Endodermal cell (in vitro differentiated cells): Measurements from ENCODE around the gene TTC23L. TPM values are rescaled to one million over a fixed set of nuclear protein-coding genes. Genes with fewer than 3 reads are reported as not detected.

Experiments
- DNase-seq: peaks from one replicate; pipeline ENCODE4 v3.0.0-alpha.2; 2017
- H3K27ac ChIP-seq: 2 replicates; pipeline ENCODE4 v1.5.1; 2013; ENCODE audit warnings: mild to moderate bottlenecking, low read depth, low read length, moderate library complexity
- H3K27me3 ChIP-seq: 2 replicates; pipeline ENCODE4 v1.6.1; 2013; ENCODE audit warnings: mild to moderate bottlenecking, low read length, moderate library complexity; ENCODE audit not compliant: insufficient read depth, control insufficient read depth, poor library complexity, severe bottlenecking
- H3K36me3 ChIP-seq: 2 replicates; pipeline ENCODE4 v1.7.0; 2013; ENCODE audit warnings: mild to moderate bottlenecking, low read length, moderate library complexity; ENCODE audit not compliant: control insufficient read depth, insufficient read depth
- H3K4me1 ChIP-seq: one replicate; pipeline ENCODE4 v1.7.0; 2013; ENCODE audit warnings: low read length; ENCODE audit not compliant: control insufficient read depth, insufficient read depth
- H3K4me3 ChIP-seq: 2 replicates; pipeline ENCODE4 v1.5.1; 2013; ENCODE audit warnings: mild to moderate bottlenecking, low read length, moderate library complexity
- H3K9ac ChIP-seq: 2 replicates; pipeline ENCODE4 v1.6.1; 2013; ENCODE audit warnings: mild to moderate bottlenecking, low read length, moderate library complexity; ENCODE audit not compliant: poor library complexity, severe bottlenecking; ENCODE audit errors: extremely low read depth
- H3K9me3 ChIP-seq: 2 replicates; pipeline ENCODE4 v1.6.1; 2013; ENCODE audit warnings: mild to moderate bottlenecking, low read length, moderate library complexity; ENCODE audit not compliant: control insufficient read depth
- H3K27ac Mint-ChIP-seq: 2 replicates; pipeline ENCODE4 v1.8.0; 2020; ENCODE audit warnings: mixed read lengths
- H3K27me3 Mint-ChIP-seq: 2 replicates; pipeline ENCODE4 v1.8.0; 2021; ENCODE audit warnings: mild to moderate bottlenecking, mixed read lengths; ENCODE audit not compliant: insufficient read depth
- H3K36me3 Mint-ChIP-seq: 2 replicates; pipeline ENCODE4 v1.8.0; 2020; ENCODE audit warnings: low read depth, mixed read lengths
- H3K4me1 Mint-ChIP-seq: 2 replicates; pipeline ENCODE4 v1.8.0; 2020; ENCODE audit warnings: mixed read lengths
- H3K4me3 Mint-ChIP-seq: 2 replicates; pipeline ENCODE4 v1.8.0; 2020; ENCODE audit warnings: mild to moderate bottlenecking, moderate library complexity, mixed read lengths
- H3K9me3 Mint-ChIP-seq: 2 replicates; pipeline ENCODE4 v1.8.0; 2020; ENCODE audit warnings: mild to moderate bottlenecking, mixed read lengths
- WGBS, 2 experiments: methylation state at CpG; one replicate each; pipeline versions ENCODE4 v1.1.5 to v1.1.7; 2013; ENCODE audit warnings: missing lambda C conversion rate in 2 of 2, mixed read lengths in 1 of 2; ENCODE audit not compliant: insufficient coverage in 1 of 2, insufficient read length in 1 of 2; 5-methylcytosine and 5-hydroxymethylcytosine counted together
- total RNA-seq, 2 donors: library from RNA; stranded (reverse); fragmentation: NEBNext Ultra II Directional in 1 of 2; extraction: Animal tissue kit (Norgen Biotek cat#: 25700) in 1 of 2; gene quantifications; 2 replicates in 1 of 2; 3 replicates in 1 of 2; pipeline ENCODE4 v1.2.1, GENCODE V29; 2021
- TF ChIP-seq, protein P1 (sequence below): fragments of 200-600 bp; sonication (generic); conservative IDR thresholded peaks from 2 replicates; pipeline ENCODE4 v1.5.0; 2021; ENCODE audit warnings: antibody characterized with exemption, mild to moderate bottlenecking

TTC23L gene
- total RNA-seq, 2 donors from 2014 or later = 0.95 to 3.0 TPM

DNA sequence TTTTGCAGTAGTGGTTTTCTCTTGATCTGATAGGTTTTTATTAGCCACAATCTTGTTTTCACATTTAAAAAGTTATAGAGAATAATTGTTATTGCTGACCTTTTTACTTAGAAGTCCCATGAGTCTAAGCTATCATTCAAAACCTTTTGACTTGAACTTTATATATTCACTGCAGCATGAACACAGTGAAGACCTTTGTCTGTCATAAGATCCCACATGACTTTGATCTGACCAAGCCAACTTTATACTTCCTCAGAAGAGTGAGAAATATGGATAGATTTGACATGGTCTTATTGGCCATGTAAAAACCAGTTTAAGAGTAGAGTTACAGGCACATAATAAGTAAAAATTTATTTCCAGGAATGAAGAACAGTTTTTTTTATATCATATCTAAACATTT, 42.3 kb downstream of the TTC23L start:
- H3K9ac ChIP-seq = no peak overlapping the region
- peaks cover 12% of the 10 kb centered on the region for H3K9me3 Mint-ChIP-seq
- no peak for DNase-seq
- H3K4me3 Mint-ChIP-seq = no peak overlapping the region
- H3K9me3 ChIP-seq = peaks cover 5% of the 10 kb centered on the region
- no peaks in the 10 kb centered on the region for H3K27me3 ChIP-seq
- H3K4me3 ChIP-seq = no peak overlapping the region
- H3K27ac Mint-ChIP-seq = no peak overlapping the region
- TF ChIP-seq, protein P1, sequence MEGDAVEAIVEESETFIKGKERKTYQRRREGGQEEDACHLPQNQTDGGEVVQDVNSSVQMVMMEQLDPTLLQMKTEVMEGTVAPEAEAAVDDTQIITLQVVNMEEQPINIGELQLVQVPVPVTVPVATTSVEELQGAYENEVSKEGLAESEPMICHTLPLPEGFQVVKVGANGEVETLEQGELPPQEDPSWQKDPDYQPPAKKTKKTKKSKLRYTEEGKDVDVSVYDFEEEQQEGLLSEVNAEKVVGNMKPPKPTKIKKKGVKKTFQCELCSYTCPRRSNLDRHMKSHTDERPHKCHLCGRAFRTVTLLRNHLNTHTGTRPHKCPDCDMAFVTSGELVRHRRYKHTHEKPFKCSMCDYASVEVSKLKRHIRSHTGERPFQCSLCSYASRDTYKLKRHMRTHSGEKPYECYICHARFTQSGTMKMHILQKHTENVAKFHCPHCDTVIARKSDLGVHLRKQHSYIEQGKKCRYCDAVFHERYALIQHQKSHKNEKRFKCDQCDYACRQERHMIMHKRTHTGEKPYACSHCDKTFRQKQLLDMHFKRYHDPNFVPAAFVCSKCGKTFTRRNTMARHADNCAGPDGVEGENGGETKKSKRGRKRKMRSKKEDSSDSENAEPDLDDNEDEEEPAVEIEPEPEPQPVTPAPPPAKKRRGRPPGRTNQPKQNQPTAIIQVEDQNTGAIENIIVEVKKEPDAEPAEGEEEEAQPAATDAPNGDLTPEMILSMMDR = no peak
- no peaks in the 10 kb centered on the region for H3K36me3 ChIP-seq
- no peaks in the 10 kb centered on the region for H3K27me3 Mint-ChIP-seq
- no peaks in the 10 kb centered on the region for H3K4me1 Mint-ChIP-seq
- no peaks in the 10 kb centered on the region for H3K4me1 ChIP-seq
- no peak overlapping the region for H3K27ac ChIP-seq
- H3K36me3 Mint-ChIP-seq = peaks cover 3% of the 10 kb centered on the region

DNA sequence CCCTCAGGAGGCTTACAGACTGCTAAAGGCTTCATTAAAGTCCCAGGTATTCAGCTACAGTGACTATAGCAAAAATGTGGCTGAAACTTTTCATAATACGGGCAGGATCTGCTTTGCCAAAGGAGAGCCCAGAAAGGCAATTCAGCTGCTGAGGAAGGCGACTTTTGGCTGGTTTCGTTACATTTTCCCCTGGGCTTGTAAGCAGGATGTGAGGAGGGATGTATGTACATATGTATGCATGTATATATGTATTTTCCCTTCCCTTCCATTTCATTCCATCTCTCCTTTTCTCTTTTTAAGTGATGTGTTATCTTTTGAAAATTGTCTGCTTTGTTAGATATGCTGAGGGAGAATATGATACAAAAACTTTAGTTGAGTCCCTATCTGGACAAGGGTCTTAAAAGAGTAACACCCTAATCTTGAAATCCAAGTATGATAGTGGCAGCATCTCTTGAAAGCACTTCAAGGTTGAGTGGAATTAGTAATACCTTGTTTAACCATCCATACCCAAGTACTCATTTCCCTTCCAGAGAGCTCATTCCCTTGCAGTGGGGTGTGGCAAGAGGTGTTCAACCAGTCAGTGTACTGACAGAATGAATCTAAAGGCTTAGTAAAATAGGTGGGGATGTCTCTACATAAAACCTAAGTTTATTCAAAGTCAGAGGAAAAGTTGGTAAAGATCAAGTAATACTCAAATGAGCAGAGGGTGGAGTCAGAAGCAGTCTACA, 47.6 kb downstream of the TTC23L start:
- no peaks in the 10 kb centered on the region for H3K9me3 Mint-ChIP-seq
- no peaks in the 10 kb centered on the region for H3K4me1 ChIP-seq
- H3K9me3 ChIP-seq = no peaks in the 10 kb centered on the region
- no peaks in the 10 kb centered on the region for H3K36me3 Mint-ChIP-seq
- no peak overlapping the region for H3K9ac ChIP-seq
- no peak for DNase-seq
- H3K4me1 Mint-ChIP-seq = no peaks in the 10 kb centered on the region
- H3K4me3 ChIP-seq = no peak overlapping the region
- H3K36me3 ChIP-seq = no peaks in the 10 kb centered on the region
- H3K27me3 ChIP-seq = no peaks in the 10 kb centered on the region
- no peaks in the 10 kb centered on the region for H3K27me3 Mint-ChIP-seq
- H3K4me3 Mint-ChIP-seq = no peak overlapping the region
- no peak overlapping the region for H3K27ac ChIP-seq
- no peak overlapping the region for H3K27ac Mint-ChIP-seq
- WGBS, 2 experiments = 97 to 100% methylated on average over 1 to 3 of the region's 3 CpGs
- TF ChIP-seq, protein P1 = no peak

DNA sequence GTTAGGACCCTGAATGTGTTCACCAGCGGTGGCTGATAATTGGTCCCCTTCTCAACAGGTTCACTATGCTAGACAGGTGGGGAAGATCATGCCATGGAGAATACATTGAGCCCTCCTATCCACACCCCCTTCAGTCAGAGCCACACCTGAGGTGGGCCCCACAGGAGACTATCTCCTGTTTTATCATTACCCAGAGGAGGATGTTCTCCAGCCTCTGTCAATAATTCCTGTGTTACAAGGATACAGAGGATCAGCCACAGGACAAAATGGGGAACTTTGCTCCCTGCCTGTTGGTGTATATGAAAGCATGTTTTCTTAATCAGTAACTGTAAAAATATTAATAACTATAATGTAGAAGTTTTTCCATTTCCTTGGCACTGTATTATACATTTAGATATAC, 50.4 kb downstream of the TTC23L start:
- no peak for DNase-seq
- no peaks in the 10 kb centered on the region for H3K27me3 ChIP-seq
- H3K27ac Mint-ChIP-seq = no peak overlapping the region
- no peak overlapping the region for H3K9ac ChIP-seq
- H3K36me3 ChIP-seq = no peaks in the 10 kb centered on the region
- H3K27me3 Mint-ChIP-seq = peaks cover 2% of the 10 kb centered on the region
- H3K4me3 ChIP-seq = no peak overlapping the region
- H3K4me1 Mint-ChIP-seq = no peaks in the 10 kb centered on the region
- TF ChIP-seq, protein P1 = no peak
- H3K4me3 Mint-ChIP-seq = no peak overlapping the region
- WGBS, 2 experiments = 91% methylated on average over 1 of the region's 1 CpG; no CpG with 5 or more reads in 1 of the 2 experiments
- no peaks in the 10 kb centered on the region for H3K9me3 Mint-ChIP-seq
- H3K4me1 ChIP-seq = no peaks in the 10 kb centered on the region
- no peak overlapping the region for H3K27ac ChIP-seq
- H3K9me3 ChIP-seq = no peaks in the 10 kb centered on the region
- H3K36me3 Mint-ChIP-seq = no peaks in the 10 kb centered on the region
